Omental fat pad (tissue), 4 donors: ENCODE results near the gene MXD1. TPM values are rescaled to one million over a fixed set of nuclear protein-coding genes. Genes with fewer than 3 reads are reported as not detected.

ENCODE experiments used
- ATAC-seq: fragments of 150-250 bp; one replicate; pipeline ENCODE4 v1.9.1; 2016; ENCODE audit warnings: mild to moderate bottlenecking, moderate library complexity; ENCODE audit not compliant: low FRiP score
- DNase-seq: peaks from one replicate; pipeline ENCODE4 v3.0.0-alpha.2; 2019; ENCODE audit warnings: low spot score
- total RNA-seq, 4 donors: library from RNA; depleted of rRNA; stranded (reverse); fragments of >200 nt; gene quantifications; one replicate each; pipeline ENCODE4 v1.1.0, GENCODE V29; 2016
- TF ChIP-seq, protein P1 (sequence below), 3 donors: fragments of 450-650 bp; IDR thresholded peaks; one replicate each; pipeline ENCODE4 v1.5.1; 2016 to 2017; ENCODE audit warnings: antibody characterized with exemption in 3 of 3, mild to moderate bottlenecking in 3 of 3, moderate library complexity in 2 of 3

The MXD1 gene
- total RNA-seq, 4 donors from 2014 or later, result 13.0 to 34.4 (median 22.4) TPM

DNA sequence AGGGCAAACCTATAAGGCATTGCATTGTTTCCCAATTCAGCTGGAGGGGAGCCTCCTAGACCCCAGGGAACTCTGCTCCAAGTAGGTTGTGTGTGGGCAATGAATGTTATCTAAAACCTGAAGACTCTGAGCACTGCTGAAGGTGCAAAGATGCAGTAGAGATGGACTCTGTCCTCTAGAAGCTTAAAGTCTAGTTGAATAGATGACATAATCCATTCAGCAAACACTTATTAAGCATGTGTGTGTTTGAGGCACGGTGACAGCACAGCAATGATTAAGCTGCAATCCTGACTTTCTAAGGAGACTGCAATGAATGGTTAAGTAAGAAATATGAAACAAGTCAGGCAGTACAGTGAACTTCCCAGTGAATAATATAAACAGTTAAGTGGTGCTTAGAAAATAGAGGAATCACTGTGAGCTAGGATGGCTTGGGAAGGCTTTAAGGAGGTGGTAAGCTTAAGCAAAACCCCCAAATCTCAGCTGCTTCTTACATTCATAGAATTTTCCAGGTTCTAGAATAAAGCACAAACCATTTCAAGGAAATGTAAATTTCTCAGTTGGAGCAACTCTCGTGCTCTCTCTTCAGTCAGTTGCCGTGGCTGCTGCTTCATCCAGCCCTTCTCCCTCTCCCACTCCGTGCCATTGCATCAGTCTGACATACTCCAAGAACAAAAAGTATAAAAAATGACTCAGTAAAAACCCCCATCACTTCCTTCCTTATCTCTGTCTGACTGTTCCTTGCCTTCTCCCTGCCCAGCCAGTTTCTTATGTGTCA is 19.1 kb downstream of the MXD1 start:
- TF ChIP-seq, protein P1, sequence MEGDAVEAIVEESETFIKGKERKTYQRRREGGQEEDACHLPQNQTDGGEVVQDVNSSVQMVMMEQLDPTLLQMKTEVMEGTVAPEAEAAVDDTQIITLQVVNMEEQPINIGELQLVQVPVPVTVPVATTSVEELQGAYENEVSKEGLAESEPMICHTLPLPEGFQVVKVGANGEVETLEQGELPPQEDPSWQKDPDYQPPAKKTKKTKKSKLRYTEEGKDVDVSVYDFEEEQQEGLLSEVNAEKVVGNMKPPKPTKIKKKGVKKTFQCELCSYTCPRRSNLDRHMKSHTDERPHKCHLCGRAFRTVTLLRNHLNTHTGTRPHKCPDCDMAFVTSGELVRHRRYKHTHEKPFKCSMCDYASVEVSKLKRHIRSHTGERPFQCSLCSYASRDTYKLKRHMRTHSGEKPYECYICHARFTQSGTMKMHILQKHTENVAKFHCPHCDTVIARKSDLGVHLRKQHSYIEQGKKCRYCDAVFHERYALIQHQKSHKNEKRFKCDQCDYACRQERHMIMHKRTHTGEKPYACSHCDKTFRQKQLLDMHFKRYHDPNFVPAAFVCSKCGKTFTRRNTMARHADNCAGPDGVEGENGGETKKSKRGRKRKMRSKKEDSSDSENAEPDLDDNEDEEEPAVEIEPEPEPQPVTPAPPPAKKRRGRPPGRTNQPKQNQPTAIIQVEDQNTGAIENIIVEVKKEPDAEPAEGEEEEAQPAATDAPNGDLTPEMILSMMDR (IDR thresholded peaks at IDR 0.05), result no peak
- DNase-seq (no peak), ATAC-seq (peak; percentile 91)

DNA sequence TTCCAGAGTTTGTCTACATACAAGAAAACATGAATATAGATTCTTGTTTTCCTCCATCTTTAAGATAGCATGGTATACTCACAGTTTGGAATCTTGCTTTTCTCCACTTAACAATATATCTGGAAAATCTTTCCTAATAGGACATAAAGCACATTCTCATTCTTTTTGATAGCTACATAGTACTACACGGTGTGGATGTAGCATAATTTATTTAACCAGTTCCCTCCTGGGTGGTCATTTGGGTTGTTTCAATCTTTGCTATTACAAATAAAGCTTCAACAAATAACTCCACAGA is 19.7 kb downstream of the MXD1 start:
- DNase-seq (no peak), ATAC-seq (no peak)
- TF ChIP-seq, protein P1 (IDR thresholded peaks at IDR 0.05), result no peak

DNA sequence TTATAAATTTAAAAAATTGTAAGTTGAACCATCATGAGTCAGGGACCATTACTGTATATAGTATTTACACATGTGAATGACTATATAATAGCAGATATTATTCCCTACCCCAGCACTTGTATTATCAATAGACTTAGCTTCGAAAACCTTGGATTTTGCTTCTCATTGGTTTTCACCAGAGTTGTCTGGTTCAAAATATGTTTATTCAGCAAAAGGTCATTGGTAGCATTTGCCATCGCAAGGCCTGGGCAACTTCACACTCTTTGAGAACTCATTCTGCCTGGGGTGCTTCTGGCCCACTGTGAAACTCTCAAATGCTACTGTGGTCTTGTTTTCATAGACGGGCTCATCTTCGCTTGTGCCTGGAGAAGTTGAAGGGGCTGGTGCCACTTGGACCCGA is 20.1 kb downstream of the MXD1 start:
- DNase-seq, result no peak
- TF ChIP-seq, protein P1 (IDR thresholded peaks at IDR 0.05), result no peak
- no peak for ATAC-seq

DNA sequence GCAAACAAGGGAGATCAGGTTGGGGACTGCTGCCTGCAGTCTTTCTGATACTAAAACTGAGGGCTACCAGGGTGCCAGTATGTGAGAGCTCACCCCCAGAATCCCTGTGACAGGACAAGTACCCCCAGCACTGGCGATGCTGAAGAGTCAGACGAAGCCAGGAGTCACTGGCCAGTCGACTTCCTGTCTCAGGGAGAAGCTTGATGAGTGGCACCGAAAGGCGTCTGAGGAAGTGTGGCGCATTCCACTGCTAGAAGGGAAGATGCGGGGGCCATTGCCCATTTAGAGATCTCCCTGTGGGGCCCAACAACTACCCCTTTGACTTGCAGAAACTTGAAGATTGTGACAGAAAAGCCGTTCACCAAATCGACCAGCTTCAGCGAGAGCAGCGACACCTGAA is 22.0 kb downstream of the MXD1 start:
- TF ChIP-seq, protein P1 (IDR thresholded peaks at IDR 0.05), result no peak
- ATAC-seq, result no peak
- DNase-seq, result no peak

DNA sequence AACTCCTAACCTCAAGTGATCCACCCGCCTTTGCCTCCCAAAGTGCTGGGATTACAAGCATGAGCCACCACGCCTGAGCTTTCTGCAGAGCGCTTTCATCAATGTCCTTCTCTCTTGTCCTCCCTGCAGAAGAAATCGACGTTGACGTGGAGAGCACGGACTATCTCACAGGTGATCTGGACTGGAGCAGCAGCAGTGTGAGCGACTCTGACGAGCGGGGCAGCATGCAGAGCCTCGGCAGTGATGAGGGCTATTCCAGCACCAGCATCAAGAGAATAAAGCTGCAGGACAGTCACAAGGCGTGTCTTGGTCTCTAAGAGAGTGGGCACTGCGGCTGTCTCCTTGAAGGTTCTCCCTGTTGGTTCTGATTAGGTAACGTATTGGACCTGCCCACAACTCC is 23.1 kb downstream of the MXD1 start:
- ATAC-seq (no peak), DNase-seq (no peak)
- TF ChIP-seq, protein P1 (IDR thresholded peaks at IDR 0.05), result no peak

DNA sequence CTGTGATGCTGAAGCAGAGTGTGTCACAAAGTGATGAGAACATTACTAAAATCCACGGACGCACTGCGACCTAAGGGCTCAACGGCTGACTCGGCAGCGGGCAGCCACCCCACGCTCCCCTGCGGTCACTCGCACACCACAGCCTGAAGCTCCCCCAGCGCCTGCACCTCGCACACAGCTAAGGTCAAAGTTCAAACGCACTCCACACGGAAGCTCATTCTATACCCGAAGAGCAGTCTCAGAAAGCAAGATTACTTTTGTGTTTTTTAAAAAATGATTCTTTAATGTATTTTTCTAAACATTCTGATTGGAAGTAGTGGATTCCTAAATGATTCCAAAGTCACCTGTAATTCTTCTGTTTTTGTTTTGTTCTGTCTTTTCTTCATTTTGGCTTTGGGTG is 24.8 kb downstream of the MXD1 start:
- ATAC-seq, result no peak
- DNase-seq, result no peak
- TF ChIP-seq, protein P1 (IDR thresholded peaks at IDR 0.05), result no peak

DNA sequence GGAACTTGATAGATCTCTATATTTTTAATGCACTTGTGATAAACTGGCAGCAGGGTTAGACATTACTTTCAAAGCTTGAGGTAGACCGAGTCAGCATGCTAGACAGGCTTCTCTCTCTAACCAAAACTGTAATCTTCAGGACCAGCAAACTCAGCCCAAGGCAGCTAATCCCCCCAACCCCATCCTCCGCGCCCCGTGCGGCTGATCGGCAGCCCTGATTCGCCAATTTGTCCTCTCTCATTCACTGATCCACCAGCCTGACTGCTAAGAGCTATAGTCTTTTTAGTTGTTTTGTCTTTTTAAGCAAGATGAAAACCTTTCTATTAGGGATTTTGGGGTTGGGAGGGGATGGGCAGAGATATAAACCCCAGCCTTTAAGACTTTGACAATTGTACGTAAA is 25.8 kb downstream of the MXD1 start:
- TF ChIP-seq, protein P1 (IDR thresholded peaks at IDR 0.05), result no peak
- no peak for DNase-seq
- no peak for ATAC-seq
